ENCODE data around the gene SLC51B. TPM values are rescaled to one million over a fixed set of nuclear protein-coding genes. Genes with fewer than 3 reads are reported as not detected.

Gene SLC51B
- total RNA-seq, 3 donors from 2014 or later (not counting 1 experiment from before 2014, with no cell fraction given) = not detected

DNA sequence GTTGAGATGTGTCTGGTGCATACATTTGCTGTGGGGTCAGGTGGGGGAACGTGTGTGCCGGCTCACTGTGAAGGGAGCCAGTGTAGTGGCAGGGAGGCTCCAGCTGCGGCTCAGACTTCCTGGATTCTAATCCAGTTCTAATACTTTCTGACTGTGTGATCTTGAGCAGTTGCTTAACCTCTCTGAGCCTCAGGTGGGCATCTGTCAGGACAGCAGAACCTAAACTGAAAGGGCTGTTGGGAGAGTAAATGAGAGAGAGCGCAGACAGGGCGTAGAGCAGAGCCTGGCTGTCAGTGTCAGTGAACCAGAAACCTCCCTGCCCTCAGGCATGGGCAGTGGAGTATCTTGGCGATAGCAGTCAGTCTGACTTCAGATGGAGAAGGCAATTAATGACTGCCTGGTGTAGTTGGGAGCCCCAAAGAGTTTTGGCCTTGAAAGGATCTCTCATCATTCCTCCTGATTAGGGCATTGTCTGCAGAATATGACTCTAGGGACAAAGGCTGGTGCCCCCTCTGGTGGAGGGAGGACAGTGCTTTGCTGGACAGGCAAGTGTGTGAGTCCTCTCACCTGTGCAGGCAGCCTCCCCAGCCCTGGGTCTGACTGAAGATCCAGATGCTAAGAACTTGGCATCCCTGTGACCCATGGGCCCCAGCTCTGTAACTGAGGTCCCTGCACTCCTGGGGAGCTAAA, 40.9 kb downstream of the SLC51B start:
- Mint-ChIP-seq H3K4me3 (no peak overlapping the region), H3K36me3 (no peaks in the 10 kb centered on the region), H3K27me3 (ENCODE audit: low read depth in 2 of 2) (peaks cover 26 to 34% of the 10 kb centered on the region in 2 donors), H3K4me1 (peaks cover 11 to 19% of the 10 kb centered on the region in 2 donors), H3K9me3 (no peaks in the 10 kb centered on the region), H3K27ac (no peak overlapping the region)
- Histone ChIP-seq H3K4me3 (ENCODE audit: low read length) (no peak overlapping the region), H3K27me3 (ENCODE audit: control insufficient read depth, insufficient read depth, low read length) (peaks cover 6% of the 10 kb centered on the region), H3K36me3 (ENCODE audit: control insufficient read depth, insufficient read depth, low read length) (no peaks in the 10 kb centered on the region), H3K27ac (ENCODE audit: low read length) (no peak overlapping the region), H3K9me3 (ENCODE audit: control insufficient read depth, insufficient read depth, low read length) (no peaks in the 10 kb centered on the region), H3K4me1 (ENCODE audit: control insufficient read depth, insufficient read depth, low read length) (peaks cover 7% of the 10 kb centered on the region)
- peak in 1 of 2 donors; percentile 22 for DNase-seq
- ATAC-seq = peak in 1 of 3 donors; percentile 29
- intact Hi-C loops (cut with micrococcal nuclease) = no loop called here
- TF ChIP-seq, protein P1, sequence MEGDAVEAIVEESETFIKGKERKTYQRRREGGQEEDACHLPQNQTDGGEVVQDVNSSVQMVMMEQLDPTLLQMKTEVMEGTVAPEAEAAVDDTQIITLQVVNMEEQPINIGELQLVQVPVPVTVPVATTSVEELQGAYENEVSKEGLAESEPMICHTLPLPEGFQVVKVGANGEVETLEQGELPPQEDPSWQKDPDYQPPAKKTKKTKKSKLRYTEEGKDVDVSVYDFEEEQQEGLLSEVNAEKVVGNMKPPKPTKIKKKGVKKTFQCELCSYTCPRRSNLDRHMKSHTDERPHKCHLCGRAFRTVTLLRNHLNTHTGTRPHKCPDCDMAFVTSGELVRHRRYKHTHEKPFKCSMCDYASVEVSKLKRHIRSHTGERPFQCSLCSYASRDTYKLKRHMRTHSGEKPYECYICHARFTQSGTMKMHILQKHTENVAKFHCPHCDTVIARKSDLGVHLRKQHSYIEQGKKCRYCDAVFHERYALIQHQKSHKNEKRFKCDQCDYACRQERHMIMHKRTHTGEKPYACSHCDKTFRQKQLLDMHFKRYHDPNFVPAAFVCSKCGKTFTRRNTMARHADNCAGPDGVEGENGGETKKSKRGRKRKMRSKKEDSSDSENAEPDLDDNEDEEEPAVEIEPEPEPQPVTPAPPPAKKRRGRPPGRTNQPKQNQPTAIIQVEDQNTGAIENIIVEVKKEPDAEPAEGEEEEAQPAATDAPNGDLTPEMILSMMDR (IDR thresholded peaks at IDR 0.05) = no peak
- 93% methylated on average over 6 of the region's 6 CpGs for WGBS (ENCODE audit: insufficient coverage)

DNA sequence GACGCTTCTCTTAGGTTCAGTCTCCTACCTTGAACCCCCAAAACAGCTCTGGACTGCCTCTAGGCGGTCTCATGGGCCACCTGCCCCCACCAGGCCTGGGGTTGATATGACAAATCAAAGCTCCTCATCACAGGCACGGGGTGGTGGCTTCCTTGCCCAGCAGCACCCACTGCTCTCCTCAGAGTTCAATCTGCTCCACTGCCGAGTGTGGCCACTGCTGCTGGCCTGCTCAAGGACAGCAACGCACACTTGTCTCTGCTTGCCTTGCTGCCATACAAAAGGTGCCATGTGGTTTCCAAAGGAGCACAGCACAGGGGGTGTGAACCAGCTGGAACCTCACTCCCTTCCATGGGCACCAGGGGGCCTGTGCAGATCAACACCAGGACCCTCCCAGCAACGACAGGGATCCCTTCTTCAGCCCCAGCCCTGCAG, 41.5 kb downstream of the SLC51B start:
- TF ChIP-seq, protein P1 (IDR thresholded peaks at IDR 0.05) = no peak

DNA sequence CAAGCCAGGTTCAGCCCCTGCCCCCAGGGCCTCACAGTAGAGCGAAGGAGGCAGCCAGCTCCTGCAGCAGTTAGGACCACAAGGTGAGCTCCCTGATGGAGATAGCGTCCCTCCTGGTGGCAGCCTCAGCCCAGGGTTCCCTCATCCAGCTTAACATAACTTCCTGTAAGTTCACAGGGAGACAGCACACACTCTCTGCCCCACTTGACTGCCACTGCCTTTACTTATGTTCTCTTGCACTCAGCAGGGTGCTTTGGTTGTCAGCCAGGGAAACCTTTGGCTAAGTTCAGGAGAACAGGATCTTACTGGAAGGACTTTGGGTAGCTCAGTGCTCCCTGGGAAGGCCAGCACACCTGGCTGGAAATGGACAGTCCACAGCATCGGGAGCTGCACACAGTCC, 42.2 kb downstream of the SLC51B start:
- H3K9me3 Mint-ChIP-seq = no peaks in the 10 kb centered on the region
- 90% methylated on average over 3 of the region's 3 CpGs for WGBS (ENCODE audit: insufficient coverage)
- H3K4me3 ChIP-seq (ENCODE audit: low read length) = no peak overlapping the region
- H3K27ac ChIP-seq (ENCODE audit: low read length) = no peak overlapping the region
- no peak overlapping the region for H3K4me3 Mint-ChIP-seq
- no peak overlapping the region for H3K27ac Mint-ChIP-seq
- H3K36me3 ChIP-seq (ENCODE audit: control insufficient read depth, insufficient read depth, low read length) = no peaks in the 10 kb centered on the region
- no peak for ATAC-seq
- H3K4me1 Mint-ChIP-seq = peaks cover 7 to 16% of the 10 kb centered on the region in 2 donors
- DNase-seq = no peak
- peaks cover 18 to 22% of the 10 kb centered on the region in 2 donors for H3K27me3 Mint-ChIP-seq (ENCODE audit: low read depth in 2 of 2)
- H3K9me3 ChIP-seq (ENCODE audit: control insufficient read depth, insufficient read depth, low read length) = no peaks in the 10 kb centered on the region
- peaks cover 3% of the 10 kb centered on the region for H3K4me1 ChIP-seq (ENCODE audit: control insufficient read depth, insufficient read depth, low read length)
- TF ChIP-seq, protein P1 (IDR thresholded peaks at IDR 0.05) = no peak
- intact Hi-C loops (cut with micrococcal nuclease) = no loop called here
- peaks cover 3% of the 10 kb centered on the region for H3K27me3 ChIP-seq (ENCODE audit: control insufficient read depth, insufficient read depth, low read length)
- H3K36me3 Mint-ChIP-seq = no peaks in the 10 kb centered on the region

More for the DNA sequence above, 41.5 kb downstream of the SLC51B start:
- Mint-ChIP-seq H3K4me3 (no peak overlapping the region), H3K27me3 (ENCODE audit: low read depth in 2 of 2) (peaks cover 23 to 29% of the 10 kb centered on the region in 2 donors), H3K9me3 (no peaks in the 10 kb centered on the region), H3K4me1 (peaks cover 11 to 19% of the 10 kb centered on the region in 2 donors), H3K36me3 (no peaks in the 10 kb centered on the region), H3K27ac (no peak overlapping the region)
- intact Hi-C loops (cut with micrococcal nuclease) = no loop called here
- 70% methylated on average over 6 of the region's 6 CpGs for WGBS (ENCODE audit: insufficient coverage)
- ATAC-seq (no peak), DNase-seq (peak in 1 of 2 donors; percentile 19)
- H3K4me1 ChIP-seq (ENCODE audit: control insufficient read depth, insufficient read depth, low read length) = peaks cover 7% of the 10 kb centered on the region
- H3K9me3 ChIP-seq (ENCODE audit: control insufficient read depth, insufficient read depth, low read length) = no peaks in the 10 kb centered on the region
- no peak overlapping the region for H3K4me3 ChIP-seq (ENCODE audit: low read length)
- no peaks in the 10 kb centered on the region for H3K36me3 ChIP-seq (ENCODE audit: control insufficient read depth, insufficient read depth, low read length)
- no peak overlapping the region for H3K27ac ChIP-seq (ENCODE audit: low read length)
- peaks cover 6% of the 10 kb centered on the region for H3K27me3 ChIP-seq (ENCODE audit: control insufficient read depth, insufficient read depth, low read length)

Data from natural killer cell (primary cell).